Suppressor macrophage treated with lipopolysaccharide for 4 hours (primary cell): ENCODE results near the gene ACADVL.

Experiments
- DNase-seq: peaks from one replicate; pipeline ENCODE4 v3.0.0-alpha.2; 2020

The ACADVL gene

GRCh38 chr17:7217113-7217987, 2.4 kb upstream of the ACADVL start:
- DNase-seq = peak; percentile 60

- no peak for DNase-seq
Measured at GRCh38 chr17:7218166-7218565, 1.6 kb upstream of the ACADVL start.

DNA sequence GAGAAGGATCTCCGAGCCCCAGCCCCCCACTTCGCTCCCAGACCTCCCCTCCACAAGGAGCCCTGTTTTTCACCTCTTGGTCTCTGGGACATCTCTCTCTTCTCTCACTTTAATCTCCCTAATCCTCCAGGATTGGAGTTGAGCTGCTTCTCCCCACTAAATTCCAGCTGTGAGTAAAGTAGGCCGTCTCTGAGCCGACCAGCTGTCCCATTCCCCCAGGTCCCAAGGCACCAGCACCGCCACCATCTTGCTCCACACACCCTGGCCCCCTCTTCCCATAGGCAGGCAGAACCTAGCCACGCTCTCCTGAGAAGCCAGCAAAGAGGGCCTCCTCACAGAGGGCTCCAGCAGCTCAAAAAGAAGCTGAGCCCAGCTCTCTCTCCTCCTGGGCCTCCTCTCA, 980 bp upstream of the ACADVL start:
- no peak for DNase-seq

DNA sequence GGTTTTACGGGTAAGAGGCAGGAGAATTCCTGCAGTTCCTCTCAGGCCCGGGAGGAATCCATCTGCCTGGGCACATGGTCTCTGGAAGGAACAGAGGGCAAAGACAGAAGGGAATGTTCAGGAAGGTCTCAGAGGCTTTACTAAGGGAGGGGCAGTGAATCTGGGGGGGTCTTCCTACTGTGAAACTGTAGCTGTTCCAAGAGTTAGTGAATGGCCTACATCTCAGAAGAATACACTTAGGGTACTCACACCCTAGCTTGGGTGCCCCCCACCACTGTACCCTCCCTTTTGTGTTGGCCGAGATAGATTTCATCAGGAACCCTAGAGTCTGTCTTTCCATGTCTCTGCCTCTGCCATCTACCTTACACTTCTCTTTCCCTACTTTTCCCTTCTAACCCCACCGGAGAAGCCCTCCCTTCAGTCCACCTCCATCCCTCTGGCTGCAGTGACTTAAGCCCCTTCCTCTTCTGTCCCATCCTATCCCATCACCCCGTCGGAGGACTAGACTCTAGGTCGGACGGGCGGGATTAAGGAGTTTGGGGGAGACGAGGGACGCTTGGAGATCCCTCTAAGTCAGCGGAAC, 418 bp upstream of the ACADVL start:
- no peak for DNase-seq

DNA sequence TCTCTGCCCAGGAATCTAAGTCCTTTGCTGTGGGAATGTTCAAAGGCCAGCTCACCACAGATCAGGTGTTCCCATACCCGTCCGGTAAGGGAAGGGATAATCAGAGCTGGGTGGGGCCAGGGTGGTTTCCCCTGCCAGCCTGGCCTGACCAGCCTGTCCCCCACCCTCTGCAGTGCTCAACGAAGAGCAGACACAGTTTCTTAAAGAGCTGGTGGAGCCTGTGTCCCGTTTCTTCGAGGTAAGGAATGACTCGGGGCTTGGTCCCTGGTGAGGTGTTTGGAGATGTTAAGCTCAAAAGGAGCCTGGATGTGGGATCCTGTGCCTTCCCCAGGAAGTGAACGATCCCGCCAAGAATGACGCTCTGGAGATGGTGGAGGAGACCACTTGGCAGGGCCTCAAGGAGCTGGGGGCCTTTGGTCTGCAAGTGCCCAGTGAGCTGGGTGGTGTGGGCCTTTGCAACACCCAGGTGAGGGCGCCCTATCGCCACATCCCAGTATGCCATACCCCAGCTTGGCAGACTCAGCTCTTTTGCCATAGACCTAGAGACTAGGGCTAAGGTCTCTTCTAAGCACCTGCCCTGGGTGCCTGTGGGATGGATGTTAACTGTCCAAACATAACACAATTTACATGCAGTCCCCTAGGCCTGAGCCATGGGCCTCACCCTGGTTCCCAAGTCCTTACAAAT, 997 bp downstream of the ACADVL start:
- DNase-seq = peak; percentile 60

GRCh38 chr17:7221278-7222092, 1.7 kb downstream of the ACADVL start:
- no peak for DNase-seq

GRCh38 chr17:7222093-7222971, 2.6 kb downstream of the ACADVL start:
- no peak for DNase-seq

DNA sequence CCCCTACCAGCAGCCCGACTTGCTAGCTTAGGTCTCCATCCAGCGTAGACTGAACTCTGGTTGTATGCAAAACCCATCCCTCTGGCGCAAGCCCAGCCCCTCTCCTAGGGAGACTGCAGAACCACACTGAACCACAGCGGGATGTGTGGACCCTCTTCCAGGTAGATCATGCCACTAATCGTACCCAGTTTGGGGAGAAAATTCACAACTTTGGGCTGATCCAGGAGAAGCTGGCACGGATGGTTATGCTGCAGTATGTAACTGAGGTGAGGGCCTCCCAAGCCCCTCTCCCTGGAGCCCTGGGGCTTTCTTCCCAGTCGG, 3.2 kb downstream of the ACADVL start:
- DNase-seq = no peak

- DNase-seq = no peak
Measured at GRCh38 chr17:7223375-7223774, 3.6 kb downstream of the ACADVL start.

GRCh38 chr17:7224110-7224509, 4.4 kb downstream of the ACADVL start:
- no peak for DNase-seq

- DNase-seq = no peak
Measured at GRCh38 chr17:7224661-7225111, 4.9 kb downstream of the ACADVL start.

DNA sequence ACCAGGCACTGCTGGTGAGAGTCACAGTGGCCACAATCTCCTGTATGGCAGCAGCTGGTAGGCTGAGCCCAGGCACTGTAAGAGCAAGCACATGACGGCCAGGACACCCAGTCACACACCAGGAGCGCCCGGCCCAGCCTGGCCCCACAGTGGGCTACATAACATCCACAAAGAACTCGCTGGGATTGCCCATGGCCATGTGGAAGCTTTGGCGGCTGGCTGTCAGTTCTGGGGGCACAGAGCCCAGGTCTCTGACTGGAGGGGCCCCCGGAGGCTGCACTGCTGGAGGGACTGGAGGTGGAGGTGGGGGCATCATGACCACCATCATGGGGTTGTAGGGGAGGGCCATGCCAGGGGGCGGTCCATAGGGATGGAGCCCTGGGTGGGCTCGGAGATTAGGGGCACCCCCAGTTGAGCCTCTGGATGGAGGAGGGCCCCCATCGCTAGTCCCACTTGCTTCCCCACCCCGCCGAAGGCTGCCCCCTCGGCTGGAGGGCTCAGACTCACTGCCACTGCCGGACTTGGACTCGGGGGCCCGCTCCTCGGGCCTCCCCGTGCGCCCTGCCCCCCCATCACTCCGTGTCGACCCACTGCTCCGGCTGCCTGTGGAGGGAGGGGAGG, 6.1 kb downstream of the ACADVL start:
- DNase-seq = no peak

DNA sequence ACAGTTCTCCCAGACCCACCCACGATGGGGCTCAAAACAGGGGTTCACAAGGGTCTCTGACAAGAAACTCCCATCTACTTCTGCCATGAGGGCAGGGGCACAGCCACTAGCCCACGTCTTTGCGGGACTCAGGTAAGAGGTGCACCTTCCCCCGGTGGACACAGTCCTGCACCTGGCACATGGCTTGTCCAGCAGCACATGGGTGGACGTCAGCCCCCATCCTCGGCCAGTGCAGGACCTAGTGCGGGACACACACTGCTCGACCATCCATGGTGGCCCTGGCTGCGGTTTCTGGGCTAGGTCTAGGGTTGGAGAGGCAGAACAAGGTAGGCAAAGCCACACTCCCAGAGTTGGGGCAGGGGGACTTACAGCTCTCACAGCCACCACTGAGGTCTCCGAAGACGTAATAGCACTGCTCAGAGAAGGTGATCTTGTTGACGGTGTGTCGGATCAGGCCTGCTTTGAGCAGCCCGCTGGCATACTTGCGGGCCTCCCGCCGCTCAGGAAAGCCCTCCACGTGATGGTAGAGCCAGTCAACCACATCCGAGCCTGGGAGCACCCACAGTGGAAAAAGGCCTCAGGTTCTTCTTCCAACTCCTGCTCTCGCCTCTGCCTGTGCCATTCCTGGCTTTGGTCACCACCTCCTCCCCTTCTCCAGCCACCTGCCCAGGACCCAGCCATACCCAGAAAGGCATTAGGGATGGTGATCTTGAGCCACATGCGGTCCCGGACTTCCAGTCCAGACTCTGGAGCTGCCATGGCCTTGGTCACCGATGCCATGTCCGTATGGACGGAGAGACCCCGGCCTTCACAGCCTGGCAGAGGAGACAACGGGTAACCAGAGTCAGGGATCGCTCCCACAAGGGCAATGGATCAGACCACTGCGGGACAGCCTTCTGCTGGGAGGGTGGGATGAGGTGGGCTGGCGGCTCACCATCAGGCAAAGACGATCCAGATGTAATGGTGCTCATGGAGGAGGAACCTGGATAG, 7.3 kb downstream of the ACADVL start:
- DNase-seq = no peak

- no peak for DNase-seq
Measured at GRCh38 chr17:7228920-7229319, 9.2 kb downstream of the ACADVL start.

DNA sequence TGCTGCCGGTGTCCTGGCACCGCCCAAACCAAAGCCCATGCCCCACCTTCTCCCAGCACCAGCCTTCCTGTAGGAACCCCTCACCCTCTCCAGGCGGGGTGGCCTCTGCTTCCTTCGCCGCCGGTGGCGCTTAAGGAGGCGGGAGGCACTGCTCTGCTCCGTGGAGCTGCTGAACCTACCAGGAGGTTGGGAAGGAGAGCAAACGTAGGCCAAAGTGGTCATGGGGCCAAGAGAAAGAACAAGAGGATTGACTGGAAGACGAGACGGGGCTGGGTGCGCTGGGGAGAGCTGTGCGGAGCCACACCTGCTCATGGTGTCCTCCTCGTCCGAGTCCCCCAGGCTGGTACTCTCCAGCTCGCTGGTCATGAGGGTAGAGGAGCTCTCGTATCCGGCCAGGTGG, 9.8 kb downstream of the ACADVL start:
- DNase-seq = no peak

GRCh38 chr17:7232114-7232513, 12.4 kb downstream of the ACADVL start:
- DNase-seq = no peak

- DNase-seq = no peak
Measured at GRCh38 chr17:7233701-7234082, 14.0 kb downstream of the ACADVL start.

- DNase-seq = peak; percentile 94
Measured at GRCh38 chr17:7234083-7234951, 14.6 kb downstream of the ACADVL start, which contains the start of gene DVL2. DVL2 (minus strand) TSS chr17:7234517; CDS start chr17:7234262, 255 bp downstream.
